ENCODE measurements around the gene SNRNP27. TPM values are rescaled to one million over a fixed set of nuclear protein-coding genes. Genes with fewer than 3 reads are reported as not detected.
A peak's percentile ranks its signal among the peaks of the same experiment; 100 is the strongest.

The SNRNP27 gene
- total and polyA plus RNA-seq, 9 of the 15 experiments (the other 6 are each of a cell fraction or from before 2014, with no cell fraction given), result 29.2 to 102 (median 65.7) TPM

DNA sequence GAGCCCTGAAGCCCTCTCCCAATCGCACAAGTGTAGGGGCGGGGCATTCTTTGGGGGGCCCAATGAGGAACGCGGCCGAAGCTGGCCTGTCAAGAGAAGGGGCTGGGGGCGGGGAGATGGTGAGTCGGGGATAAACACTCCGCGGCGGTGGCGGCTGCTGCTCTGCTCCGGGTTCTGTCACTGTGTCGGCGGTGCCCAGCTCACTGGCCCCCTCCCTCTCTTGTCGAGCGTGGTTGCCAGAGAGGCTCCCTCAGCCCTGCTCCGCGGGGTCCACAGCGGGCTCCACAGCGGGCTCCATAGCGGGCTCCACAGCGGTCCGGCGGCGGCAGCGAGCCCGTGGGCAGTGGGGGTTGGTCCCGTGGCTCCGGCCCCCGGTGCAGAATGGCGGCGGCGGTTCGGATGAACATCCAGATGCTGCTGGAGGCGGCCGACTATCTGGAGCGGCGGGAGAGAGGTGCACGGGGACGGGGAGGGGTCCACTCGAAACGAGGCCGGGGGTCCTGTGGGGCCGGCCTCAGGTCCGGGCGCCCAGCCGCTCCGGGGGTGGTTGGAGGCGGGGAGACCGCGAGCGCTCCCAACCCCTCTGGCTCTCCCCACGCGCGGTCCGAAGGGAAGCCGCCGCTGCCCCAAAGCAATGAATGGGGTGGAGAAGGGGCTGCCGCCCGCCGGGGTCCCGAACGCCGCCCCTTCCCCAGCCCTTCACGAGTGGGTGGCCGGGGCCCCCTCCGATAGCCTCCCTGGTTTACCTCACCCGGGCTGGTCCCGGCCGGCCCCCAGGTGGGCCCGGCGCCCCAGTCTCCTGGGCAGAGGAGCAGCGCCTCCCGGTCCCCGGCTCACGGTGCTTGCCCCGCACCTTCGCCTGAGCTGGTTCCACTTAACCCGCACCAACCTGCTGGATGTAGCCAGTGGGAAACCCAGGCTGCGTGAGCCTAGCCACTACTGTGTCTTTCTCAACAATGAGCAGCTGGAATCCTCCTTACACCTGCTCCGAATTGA is 21.5 kb downstream of the SNRNP27 start, which contains the start of gene MXD1 (continued):
- TF ChIP-seq, protein P1, sequence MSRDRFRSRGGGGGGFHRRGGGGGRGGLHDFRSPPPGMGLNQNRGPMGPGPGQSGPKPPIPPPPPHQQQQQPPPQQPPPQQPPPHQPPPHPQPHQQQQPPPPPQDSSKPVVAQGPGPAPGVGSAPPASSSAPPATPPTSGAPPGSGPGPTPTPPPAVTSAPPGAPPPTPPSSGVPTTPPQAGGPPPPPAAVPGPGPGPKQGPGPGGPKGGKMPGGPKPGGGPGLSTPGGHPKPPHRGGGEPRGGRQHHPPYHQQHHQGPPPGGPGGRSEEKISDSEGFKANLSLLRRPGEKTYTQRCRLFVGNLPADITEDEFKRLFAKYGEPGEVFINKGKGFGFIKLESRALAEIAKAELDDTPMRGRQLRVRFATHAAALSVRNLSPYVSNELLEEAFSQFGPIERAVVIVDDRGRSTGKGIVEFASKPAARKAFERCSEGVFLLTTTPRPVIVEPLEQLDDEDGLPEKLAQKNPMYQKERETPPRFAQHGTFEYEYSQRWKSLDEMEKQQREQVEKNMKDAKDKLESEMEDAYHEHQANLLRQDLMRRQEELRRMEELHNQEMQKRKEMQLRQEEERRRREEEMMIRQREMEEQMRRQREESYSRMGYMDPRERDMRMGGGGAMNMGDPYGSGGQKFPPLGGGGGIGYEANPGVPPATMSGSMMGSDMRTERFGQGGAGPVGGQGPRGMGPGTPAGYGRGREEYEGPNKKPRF (IDR thresholded peaks at IDR 0.05; ENCODE audit: low read depth, low read length), result no peak
- no peak for TF ChIP-seq MTF1 (CRISPR knock-in tag; IDR thresholded peaks at IDR 0.05; ENCODE audit: borderline replicate concordance)
- TF ChIP-seq ZNF766 (CRISPR knock-in tag; conservative IDR thresholded peaks at IDR 0.05), result no peak
- TF ChIP-seq CBFB (CRISPR knock-in tag; IDR thresholded peaks at IDR 0.05), result no peak
- TF ChIP-seq, protein P2, sequence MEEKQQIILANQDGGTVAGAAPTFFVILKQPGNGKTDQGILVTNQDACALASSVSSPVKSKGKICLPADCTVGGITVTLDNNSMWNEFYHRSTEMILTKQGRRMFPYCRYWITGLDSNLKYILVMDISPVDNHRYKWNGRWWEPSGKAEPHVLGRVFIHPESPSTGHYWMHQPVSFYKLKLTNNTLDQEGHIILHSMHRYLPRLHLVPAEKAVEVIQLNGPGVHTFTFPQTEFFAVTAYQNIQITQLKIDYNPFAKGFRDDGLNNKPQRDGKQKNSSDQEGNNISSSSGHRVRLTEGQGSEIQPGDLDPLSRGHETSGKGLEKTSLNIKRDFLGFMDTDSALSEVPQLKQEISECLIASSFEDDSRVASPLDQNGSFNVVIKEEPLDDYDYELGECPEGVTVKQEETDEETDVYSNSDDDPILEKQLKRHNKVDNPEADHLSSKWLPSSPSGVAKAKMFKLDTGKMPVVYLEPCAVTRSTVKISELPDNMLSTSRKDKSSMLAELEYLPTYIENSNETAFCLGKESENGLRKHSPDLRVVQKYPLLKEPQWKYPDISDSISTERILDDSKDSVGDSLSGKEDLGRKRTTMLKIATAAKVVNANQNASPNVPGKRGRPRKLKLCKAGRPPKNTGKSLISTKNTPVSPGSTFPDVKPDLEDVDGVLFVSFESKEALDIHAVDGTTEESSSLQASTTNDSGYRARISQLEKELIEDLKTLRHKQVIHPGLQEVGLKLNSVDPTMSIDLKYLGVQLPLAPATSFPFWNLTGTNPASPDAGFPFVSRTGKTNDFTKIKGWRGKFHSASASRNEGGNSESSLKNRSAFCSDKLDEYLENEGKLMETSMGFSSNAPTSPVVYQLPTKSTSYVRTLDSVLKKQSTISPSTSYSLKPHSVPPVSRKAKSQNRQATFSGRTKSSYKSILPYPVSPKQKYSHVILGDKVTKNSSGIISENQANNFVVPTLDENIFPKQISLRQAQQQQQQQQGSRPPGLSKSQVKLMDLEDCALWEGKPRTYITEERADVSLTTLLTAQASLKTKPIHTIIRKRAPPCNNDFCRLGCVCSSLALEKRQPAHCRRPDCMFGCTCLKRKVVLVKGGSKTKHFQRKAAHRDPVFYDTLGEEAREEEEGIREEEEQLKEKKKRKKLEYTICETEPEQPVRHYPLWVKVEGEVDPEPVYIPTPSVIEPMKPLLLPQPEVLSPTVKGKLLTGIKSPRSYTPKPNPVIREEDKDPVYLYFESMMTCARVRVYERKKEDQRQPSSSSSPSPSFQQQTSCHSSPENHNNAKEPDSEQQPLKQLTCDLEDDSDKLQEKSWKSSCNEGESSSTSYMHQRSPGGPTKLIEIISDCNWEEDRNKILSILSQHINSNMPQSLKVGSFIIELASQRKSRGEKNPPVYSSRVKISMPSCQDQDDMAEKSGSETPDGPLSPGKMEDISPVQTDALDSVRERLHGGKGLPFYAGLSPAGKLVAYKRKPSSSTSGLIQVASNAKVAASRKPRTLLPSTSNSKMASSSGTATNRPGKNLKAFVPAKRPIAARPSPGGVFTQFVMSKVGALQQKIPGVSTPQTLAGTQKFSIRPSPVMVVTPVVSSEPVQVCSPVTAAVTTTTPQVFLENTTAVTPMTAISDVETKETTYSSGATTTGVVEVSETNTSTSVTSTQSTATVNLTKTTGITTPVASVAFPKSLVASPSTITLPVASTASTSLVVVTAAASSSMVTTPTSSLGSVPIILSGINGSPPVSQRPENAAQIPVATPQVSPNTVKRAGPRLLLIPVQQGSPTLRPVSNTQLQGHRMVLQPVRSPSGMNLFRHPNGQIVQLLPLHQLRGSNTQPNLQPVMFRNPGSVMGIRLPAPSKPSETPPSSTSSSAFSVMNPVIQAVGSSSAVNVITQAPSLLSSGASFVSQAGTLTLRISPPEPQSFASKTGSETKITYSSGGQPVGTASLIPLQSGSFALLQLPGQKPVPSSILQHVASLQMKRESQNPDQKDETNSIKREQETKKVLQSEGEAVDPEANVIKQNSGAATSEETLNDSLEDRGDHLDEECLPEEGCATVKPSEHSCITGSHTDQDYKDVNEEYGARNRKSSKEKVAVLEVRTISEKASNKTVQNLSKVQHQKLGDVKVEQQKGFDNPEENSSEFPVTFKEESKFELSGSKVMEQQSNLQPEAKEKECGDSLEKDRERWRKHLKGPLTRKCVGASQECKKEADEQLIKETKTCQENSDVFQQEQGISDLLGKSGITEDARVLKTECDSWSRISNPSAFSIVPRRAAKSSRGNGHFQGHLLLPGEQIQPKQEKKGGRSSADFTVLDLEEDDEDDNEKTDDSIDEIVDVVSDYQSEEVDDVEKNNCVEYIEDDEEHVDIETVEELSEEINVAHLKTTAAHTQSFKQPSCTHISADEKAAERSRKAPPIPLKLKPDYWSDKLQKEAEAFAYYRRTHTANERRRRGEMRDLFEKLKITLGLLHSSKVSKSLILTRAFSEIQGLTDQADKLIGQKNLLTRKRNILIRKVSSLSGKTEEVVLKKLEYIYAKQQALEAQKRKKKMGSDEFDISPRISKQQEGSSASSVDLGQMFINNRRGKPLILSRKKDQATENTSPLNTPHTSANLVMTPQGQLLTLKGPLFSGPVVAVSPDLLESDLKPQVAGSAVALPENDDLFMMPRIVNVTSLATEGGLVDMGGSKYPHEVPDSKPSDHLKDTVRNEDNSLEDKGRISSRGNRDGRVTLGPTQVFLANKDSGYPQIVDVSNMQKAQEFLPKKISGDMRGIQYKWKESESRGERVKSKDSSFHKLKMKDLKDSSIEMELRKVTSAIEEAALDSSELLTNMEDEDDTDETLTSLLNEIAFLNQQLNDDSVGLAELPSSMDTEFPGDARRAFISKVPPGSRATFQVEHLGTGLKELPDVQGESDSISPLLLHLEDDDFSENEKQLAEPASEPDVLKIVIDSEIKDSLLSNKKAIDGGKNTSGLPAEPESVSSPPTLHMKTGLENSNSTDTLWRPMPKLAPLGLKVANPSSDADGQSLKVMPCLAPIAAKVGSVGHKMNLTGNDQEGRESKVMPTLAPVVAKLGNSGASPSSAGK (IDR thresholded peaks at IDR 0.05), result no peak
- TF ChIP-seq SNIP1 (IDR thresholded peaks at IDR 0.05; ENCODE audit: low read depth), result no peak
- TF ChIP-seq POLR2G (IDR thresholded peaks at IDR 0.05; ENCODE audit: low read depth, low read length), result peak; percentile 89
- TF ChIP-seq TEAD2 (tag; IDR thresholded peaks at IDR 0.05), result no peak
- TF ChIP-seq CBX3 (IDR thresholded peaks at IDR 0.05; ENCODE audit: borderline replicate concordance in 1 of 2, low read length in 2 of 2), result no peak
- TF ChIP-seq, protein P3, sequence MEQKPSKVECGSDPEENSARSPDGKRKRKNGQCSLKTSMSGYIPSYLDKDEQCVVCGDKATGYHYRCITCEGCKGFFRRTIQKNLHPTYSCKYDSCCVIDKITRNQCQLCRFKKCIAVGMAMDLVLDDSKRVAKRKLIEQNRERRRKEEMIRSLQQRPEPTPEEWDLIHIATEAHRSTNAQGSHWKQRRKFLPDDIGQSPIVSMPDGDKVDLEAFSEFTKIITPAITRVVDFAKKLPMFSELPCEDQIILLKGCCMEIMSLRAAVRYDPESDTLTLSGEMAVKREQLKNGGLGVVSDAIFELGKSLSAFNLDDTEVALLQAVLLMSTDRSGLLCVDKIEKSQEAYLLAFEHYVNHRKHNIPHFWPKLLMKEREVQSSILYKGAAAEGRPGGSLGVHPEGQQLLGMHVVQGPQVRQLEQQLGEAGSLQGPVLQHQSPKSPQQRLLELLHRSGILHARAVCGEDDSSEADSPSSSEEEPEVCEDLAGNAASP (IDR thresholded peaks at IDR 0.05), result no peak
- TF ChIP-seq STAT5B (CRISPR knock-in tag; IDR thresholded peaks at IDR 0.05), result no peak
